Activated T-helper 9 cell treated with anti-CD3 and anti-CD28 coated beads, Interleukin-2, amount 50 U/mL, for 16 hours (primary cell): ENCODE results near the gene ODC1.
"Not testable (repeated sequence)": the region's sequence is repeated elsewhere in the genome, so short reads cannot be mapped to it uniquely, and the experiment has no call there.

Source experiments
- DNase-seq: peaks from one replicate; pipeline ENCODE4 v3.0.0-alpha.2; 2020; ENCODE audit warnings: low read depth

Gene ODC1

GRCh38 chr2:10452956-10453904, 5.1 kb upstream of the ODC1 start:
- DNase-seq = no peak

GRCh38 chr2:10452312-10452711, 4.2 kb upstream of the ODC1 start:
- DNase-seq = no peak

- DNase-seq = no peak
Measured at GRCh38 chr2:10451819-10452218, 3.7 kb upstream of the ODC1 start.

GRCh38 chr2:10449838-10450691, 1.9 kb upstream of the ODC1 start:
- no peak for DNase-seq

- no peak for DNase-seq
Measured at GRCh38 chr2:10449486-10449831, 1.3 kb upstream of the ODC1 start.

GRCh38 chr2:10448576-10449485, 704 bp upstream of the ODC1 start:
- peak; percentile 91 for DNase-seq

- no peak for DNase-seq
Measured at GRCh38 chr2:10447300-10447894, 730 bp downstream of the ODC1 start.

- no peak for DNase-seq
Measured at GRCh38 chr2:10446631-10447030, 1.5 kb downstream of the ODC1 start.

GRCh38 chr2:10444463-10444862, 3.7 kb downstream of the ODC1 start:
- DNase-seq = no peak

- not testable (repeated sequence) for DNase-seq
Measured at GRCh38 chr2:10442469-10443126, 5.5 kb downstream of the ODC1 start.

GRCh38 chr2:10441948-10442347, 6.2 kb downstream of the ODC1 start:
- DNase-seq = no peak

GRCh38 chr2:10440736-10441135, 7.4 kb downstream of the ODC1 start:
- DNase-seq = no peak

- DNase-seq = no peak
Measured at GRCh38 chr2:10439971-10440370, 8.2 kb downstream of the ODC1 start.

- DNase-seq = no peak
Measured at GRCh38 chr2:10439185-10439879, 8.8 kb downstream of the ODC1 start.

- no peak for DNase-seq
Measured at GRCh38 chr2:10438688-10439087, 9.4 kb downstream of the ODC1 start.

GRCh38 chr2:10437806-10438205, 10.3 kb downstream of the ODC1 start:
- no peak for DNase-seq

GRCh38 chr2:10436583-10437110, 11.5 kb downstream of the ODC1 start:
- DNase-seq = no peak

- no peak for DNase-seq
Measured at GRCh38 chr2:10435820-10436204, 12.3 kb downstream of the ODC1 start.

GRCh38 chr2:10434886-10435819, 13.0 kb downstream of the ODC1 start:
- peak; percentile 55 for DNase-seq
